ENCODE data around the gene CCL4L2. TPM values are rescaled to one million over a fixed set of nuclear protein-coding genes. Genes with fewer than 3 reads are reported as not detected.
"Not testable (repeated sequence)": the region's sequence is repeated elsewhere in the genome, so short reads cannot be mapped to it uniquely, and the experiment has no call there.

Gene CCL4L2
- total RNA-seq, 1 experiment from 2014 or later, result not detected

- no TSS peak for BruUV-seq (replicated peaks)
- CTCF ChIA-PET, result no interaction called here
- Mint-ChIP-seq H3K27ac (ENCODE audit: unreplicated experiment) (no peak overlapping the region), H3K4me1 (ENCODE audit: low read depth, unreplicated experiment) (no peaks in the 10 kb centered on the region), H3K4me3 (ENCODE audit: low read depth, unreplicated experiment) (no peak overlapping the region), H3K27me3 (ENCODE audit: unreplicated experiment) (peaks cover 73% of the 10 kb centered on the region), H3K36me3 (ENCODE audit: insufficient read depth, unreplicated experiment) (no peaks in the 10 kb centered on the region), H3K9me3 (ENCODE audit: low read depth, unreplicated experiment) (no peaks in the 10 kb centered on the region)
- intact Hi-C loops (cut with micrococcal nuclease; ENCODE audit: unreplicated experiment), result no loop called here
- DNase-seq, result no peak
- TF ChIP-seq CTCF (IDR thresholded peaks at IDR 0.05; ENCODE audit: unreplicated experiment), result no peak
Measured at GRCh38 chr17:36209575-36209974, 1.3 kb upstream of the CCL4L2 start.

- H3K27me3 Mint-ChIP-seq (ENCODE audit: unreplicated experiment), result peaks cover 60% of the 10 kb centered on the region
- CTCF ChIA-PET; DNase-seq; intact Hi-C loops (cut with micrococcal nuclease; ENCODE audit: unreplicated experiment); H3K36me3 Mint-ChIP-seq (ENCODE audit: insufficient read depth, unreplicated experiment); H3K4me1 Mint-ChIP-seq (ENCODE audit: low read depth, unreplicated experiment); H3K27ac Mint-ChIP-seq (ENCODE audit: unreplicated experiment); BruUV-seq (replicated peaks); H3K4me3 Mint-ChIP-seq (ENCODE audit: low read depth, unreplicated experiment); H3K9me3 Mint-ChIP-seq (ENCODE audit: low read depth, unreplicated experiment): not testable (repeated sequence)
Measured at GRCh38 chr17:36211484-36212271, 815 bp downstream of the CCL4L2 start.

- TF ChIP-seq CTCF (IDR thresholded peaks at IDR 0.05; ENCODE audit: unreplicated experiment), result no peak
- CTCF ChIA-PET, result no interaction called here
- Mint-ChIP-seq H3K27me3 (ENCODE audit: unreplicated experiment) (peaks cover 54% of the 10 kb centered on the region), H3K9me3 (ENCODE audit: low read depth, unreplicated experiment) (no peaks in the 10 kb centered on the region), H3K4me3 (ENCODE audit: low read depth, unreplicated experiment) (no peak overlapping the region), H3K27ac (ENCODE audit: unreplicated experiment) (no peak overlapping the region), H3K36me3 (ENCODE audit: insufficient read depth, unreplicated experiment) (no peaks in the 10 kb centered on the region), H3K4me1 (ENCODE audit: low read depth, unreplicated experiment) (no peaks in the 10 kb centered on the region)
- intact Hi-C loops (cut with micrococcal nuclease; ENCODE audit: unreplicated experiment), result no loop called here
- no TSS peak for BruUV-seq (replicated peaks)
- DNase-seq, result no peak
Measured at GRCh38 chr17:36212272-36212605, 1.4 kb downstream of the CCL4L2 start.

GRCh38 chr17:36212966-36213365, 2.1 kb downstream of the CCL4L2 start:
- intact Hi-C loops (cut with micrococcal nuclease; ENCODE audit: unreplicated experiment), result no loop called here
- H3K4me1 Mint-ChIP-seq (ENCODE audit: low read depth, unreplicated experiment), result no peaks in the 10 kb centered on the region
- peaks cover 50% of the 10 kb centered on the region for H3K27me3 Mint-ChIP-seq (ENCODE audit: unreplicated experiment)
- DNase-seq, result no peak
- H3K27ac Mint-ChIP-seq (ENCODE audit: unreplicated experiment), result no peak overlapping the region
- no peak for TF ChIP-seq CTCF (IDR thresholded peaks at IDR 0.05; ENCODE audit: unreplicated experiment)
- CTCF ChIA-PET, result no interaction called here
- no peaks in the 10 kb centered on the region for H3K9me3 Mint-ChIP-seq (ENCODE audit: low read depth, unreplicated experiment)
- no peaks in the 10 kb centered on the region for H3K36me3 Mint-ChIP-seq (ENCODE audit: insufficient read depth, unreplicated experiment)
- no TSS peak for BruUV-seq (replicated peaks)
- H3K4me3 Mint-ChIP-seq (ENCODE audit: low read depth, unreplicated experiment), result no peak overlapping the region

- no TSS peak for BruUV-seq (replicated peaks)
- Mint-ChIP-seq H3K27me3 (ENCODE audit: unreplicated experiment) (peaks cover 56% of the 10 kb centered on the region), H3K4me3 (ENCODE audit: low read depth, unreplicated experiment) (no peak overlapping the region), H3K27ac (ENCODE audit: unreplicated experiment) (no peak overlapping the region), H3K4me1 (ENCODE audit: low read depth, unreplicated experiment) (no peaks in the 10 kb centered on the region), H3K9me3 (ENCODE audit: low read depth, unreplicated experiment) (peaks cover 2% of the 10 kb centered on the region), H3K36me3 (ENCODE audit: insufficient read depth, unreplicated experiment) (no peaks in the 10 kb centered on the region)
- DNase-seq, result no peak
- no peak for TF ChIP-seq CTCF (IDR thresholded peaks at IDR 0.05; ENCODE audit: unreplicated experiment)
- CTCF ChIA-PET, result no interaction called here
- intact Hi-C loops (cut with micrococcal nuclease; ENCODE audit: unreplicated experiment), result no loop called here
Measured at GRCh38 chr17:36213695-36214094, 2.8 kb downstream of the CCL4L2 start.
